ENCODE results near the gene RNF151. TPM values are rescaled to one million over a fixed set of nuclear protein-coding genes. Genes with fewer than 3 reads are reported as not detected.
A peak's percentile ranks its signal among the peaks of the same experiment; 100 is the strongest.

Gene RNF151
- total RNA-seq, 1 experiment from 2014 or later, result not detected

GRCh38 chr16:1976951-1977874 lies 10.6 kb downstream of the RNF151 start:
- no peak for DNase-seq (ENCODE audit: low read depth)

- DNase-seq (ENCODE audit: low read depth), result no peak
Measured at GRCh38 chr16:1977875-1978268, 11.2 kb downstream of the RNF151 start.

GRCh38 chr16:1978476-1979120 lies 11.9 kb downstream of the RNF151 start:
- no peak for DNase-seq (ENCODE audit: low read depth)

- DNase-seq (ENCODE audit: low read depth), result no peak
Measured at GRCh38 chr16:1979271-1980029, 12.8 kb downstream of the RNF151 start.

GRCh38 chr16:1980030-1980769 lies 13.5 kb downstream of the RNF151 start:
- no peak for DNase-seq (ENCODE audit: low read depth)

GRCh38 chr16:1980770-1981087 lies 14.1 kb downstream of the RNF151 start:
- no peak for DNase-seq (ENCODE audit: low read depth)

GRCh38 chr16:1981398-1981836 lies 14.8 kb downstream of the RNF151 start, which contains the start of gene NOXO1:
TSS of gene NOXO1 (minus strand) at chr16:1981469. CDS start at chr16:1981179, 290 bp downstream.
- no peak for DNase-seq (ENCODE audit: low read depth)

- peak; percentile 49 for DNase-seq (ENCODE audit: low read depth)
Measured at GRCh38 chr16:1982013-1982433, 15.4 kb downstream of the RNF151 start.

- no peak for DNase-seq (ENCODE audit: low read depth)
Measured at GRCh38 chr16:1982991-1983543, 16.4 kb downstream of the RNF151 start.

GRCh38 chr16:1983544-1984346 lies 17.1 kb downstream of the RNF151 start, which contains the start of gene GFER:
TSS of gene GFER (plus strand) at chr16:1984193. CDS start at chr16:1984219, 26 bp downstream.
- DNase-seq (ENCODE audit: low read depth), result peak; percentile 84

GRCh38 chr16:1984347-1985225 lies 17.9 kb downstream of the RNF151 start:
- DNase-seq (ENCODE audit: low read depth), result peak; percentile 26

- no peak for DNase-seq (ENCODE audit: low read depth)
Measured at GRCh38 chr16:1985466-1986150, 19.0 kb downstream of the RNF151 start.

GRCh38 chr16:1987198-1987597 lies 20.5 kb downstream of the RNF151 start:
- DNase-seq (ENCODE audit: low read depth), result no peak

GRCh38 chr16:1989209-1990100 lies 22.8 kb downstream of the RNF151 start, which contains the start of gene SYNGR3:
TSS of gene SYNGR3 (plus strand) at chr16:1989970. CDS start at chr16:1990103, 133 bp downstream.
- DNase-seq (ENCODE audit: low read depth), result peak; percentile 36

- DNase-seq (ENCODE audit: low read depth), result no peak
Measured at GRCh38 chr16:1990101-1990350, 23.4 kb downstream of the RNF151 start.

- no peak for DNase-seq (ENCODE audit: low read depth)
Measured at GRCh38 chr16:1990351-1991134, 23.9 kb downstream of the RNF151 start.

- no peak for DNase-seq (ENCODE audit: low read depth)
Measured at GRCh38 chr16:1991135-1991551, 24.5 kb downstream of the RNF151 start.
